Cardiac muscle cell (in vitro differentiated cells and primary cell): ENCODE data around the gene TRIM54. TPM values are rescaled to one million over a fixed set of nuclear protein-coding genes. Genes with fewer than 3 reads are reported as not detected.

Experiments used
- DNase-seq, 2 donors: peaks; one replicate each; pipeline versions ENCODE4 v3.0.0 to v3.0.0-alpha.2; 2010 to 2017; ENCODE audit warnings: low read depth in 1 of 2, low spot score in 1 of 2
- H3K27ac ChIP-seq: fragments of 200-600 bp; sonication (generic); 2 replicates; pipeline ENCODE4 v1.5.1; 2016
- H3K27me3 ChIP-seq: fragments of 200-600 bp; sonication (generic); 2 replicates; pipeline ENCODE4 v1.6.0; 2016; ENCODE audit warnings: control low read depth
- H3K36me3 ChIP-seq: fragments of 200-600 bp; sonication (generic); 2 replicates; pipeline ENCODE4 v1.5.1; 2016; ENCODE audit warnings: control low read depth
- H3K4me1 ChIP-seq: fragments of 200-600 bp; sonication (generic); 2 replicates; pipeline ENCODE4 v1.8.1; 2017; ENCODE audit warnings: low read depth, mild to moderate bottlenecking, mixed run types
- H3K4me3 ChIP-seq: fragments of 200-600 bp; sonication (generic); 2 replicates; pipeline ENCODE4 v1.5.1; 2016; ENCODE audit warnings: mild to moderate bottlenecking
- H3K9me3 ChIP-seq: fragments of 200-600 bp; sonication (generic); 2 replicates; pipeline ENCODE4 v1.5.1; 2017; ENCODE audit warnings: low read depth, mild to moderate bottlenecking, control low read depth
- CTCF ChIP-seq: IDR thresholded peaks from 2 replicates; pipeline ENCODE4 v1.5.1; 2012; ENCODE audit warnings: low read depth, mild to moderate bottlenecking, low read length
- polyA plus RNA-seq: library from polyadenylated mRNA; unstranded; fragments of >200 nt; fragmentation: Nextera tagmentation; extraction: Ambion mirVana; gene quantifications from 2 replicates; pipeline ENCODE4 v1.2.1, GENCODE V29; 2016
- total RNA-seq: library from RNA; depleted of rRNA; stranded (reverse); fragments of >200 nt; gene quantifications from 2 replicates; pipeline ENCODE4 v1.2.3, GENCODE V29; 2016

Gene TRIM54
- total and polyA plus RNA-seq, 2 experiments from 2014 or later = 46.7 to 65.9 TPM

GRCh38 chr2:27353762-27354596 lies 71.8 kb downstream of the TRIM54 start:
- Histone ChIP-seq H3K9me3 (no peaks in the 10 kb centered on the region), H3K27ac (no peak overlapping the region), H3K4me3 (no peak overlapping the region), H3K27me3 (no peaks in the 10 kb centered on the region), H3K36me3 (no peaks in the 10 kb centered on the region), H3K4me1 (no peaks in the 10 kb centered on the region)
- DNase-seq = peak in 1 of 2 donors; percentile 32
- no peak for TF ChIP-seq CTCF

DNA sequence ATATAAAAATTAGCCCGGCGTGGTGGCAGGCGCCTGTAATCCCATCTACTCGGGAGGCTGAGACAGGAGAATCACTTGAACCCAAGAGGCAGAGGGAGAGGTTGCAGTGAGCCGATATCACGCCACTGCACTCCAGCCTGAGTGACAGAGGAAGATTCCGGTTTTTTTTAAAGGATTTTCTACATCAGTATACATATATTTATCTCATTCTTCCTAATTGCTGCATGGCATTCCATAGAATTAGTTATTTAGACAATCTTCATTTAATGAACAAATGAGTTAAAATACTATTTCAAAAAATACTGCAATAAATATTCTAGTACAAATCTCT lies 72.3 kb downstream of the TRIM54 start:
- Histone ChIP-seq H3K4me1 (no peaks in the 10 kb centered on the region), H3K36me3 (no peaks in the 10 kb centered on the region), H3K27me3 (no peaks in the 10 kb centered on the region), H3K27ac (no peak overlapping the region), H3K4me3 (no peak overlapping the region), H3K9me3 (no peaks in the 10 kb centered on the region)
- no peak for DNase-seq
- TF ChIP-seq CTCF = no peak

DNA sequence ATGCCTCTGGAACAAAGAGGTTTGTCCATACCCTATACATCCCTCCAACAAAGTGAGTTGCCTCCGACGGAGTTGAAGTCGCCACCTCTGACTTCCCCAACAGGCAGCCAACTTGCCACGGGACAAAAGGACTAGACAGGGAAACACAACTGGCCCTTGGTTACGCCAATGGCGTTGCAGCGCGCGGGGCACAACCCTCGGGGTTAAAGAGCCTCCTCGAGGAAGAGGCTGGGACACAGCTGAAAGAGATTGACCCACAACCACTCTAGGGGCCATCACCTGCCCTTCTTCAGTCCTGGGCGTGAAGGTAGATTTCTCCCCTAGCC lies 73.8 kb downstream of the TRIM54 start:
- Histone ChIP-seq H3K36me3 (no peaks in the 10 kb centered on the region), H3K4me1 (no peaks in the 10 kb centered on the region), H3K27ac (peak overlapping the region; percentile 96), H3K9me3 (no peaks in the 10 kb centered on the region), H3K4me3 (peak overlapping the region; percentile 68), H3K27me3 (no peaks in the 10 kb centered on the region)
- no peak for TF ChIP-seq CTCF
- peak in 1 of 2 donors; percentile 62 for DNase-seq

GRCh38 chr2:27356382-27357181 lies 74.4 kb downstream of the TRIM54 start, which contains the start of gene GTF3C2:
Gene GTF3C2 (minus strand): TSS chr2:27356764. CDS start chr2:27343554, 13,210 bp downstream.
- no peaks in the 10 kb centered on the region for H3K9me3 ChIP-seq
- no peaks in the 10 kb centered on the region for H3K27me3 ChIP-seq
- H3K27ac ChIP-seq = peak within 1 kb of the TSS; percentile 96
- peak within 1 kb of the TSS; percentile 68 for H3K4me3 ChIP-seq
- DNase-seq = peak; percentile 98 to 99
- H3K36me3 ChIP-seq = no peaks in the 10 kb centered on the region
- no peak for TF ChIP-seq CTCF
- no peaks in the 10 kb centered on the region for H3K4me1 ChIP-seq

Other genes starting within 250 kb of the TRIM54 start
- 38.9 and 48.5 TPM in 2 replicates for gene TMEM214, start 249.5 kb upstream of the TRIM54 start, total RNA-seq
- gene TMEM214, start 249.5 kb upstream of the TRIM54 start, polyA plus RNA-seq = 46.9 and 66.3 TPM in 2 replicates
- 52.0 and 52.5 TPM in 2 replicates for gene AGBL5, start 230.8 kb upstream of the TRIM54 start, total RNA-seq
- gene AGBL5, start 230.8 kb upstream of the TRIM54 start, polyA plus RNA-seq = 67.0 and 77.7 TPM in 2 replicates
- 289 and 303 TPM in 2 replicates for gene OST4, start 210.8 kb upstream of the TRIM54 start, total RNA-seq
- gene OST4, start 210.8 kb upstream of the TRIM54 start, polyA plus RNA-seq = 768 and 779 TPM in 2 replicates
- gene EMILIN1, start 203.8 kb upstream of the TRIM54 start, total RNA-seq = 18.5 and 20.2 TPM in 2 replicates
- gene EMILIN1, start 203.8 kb upstream of the TRIM54 start, polyA plus RNA-seq = 12.2 and 15.6 TPM in 2 replicates
- 9.0 and 9.6 TPM in 2 replicates for gene KHK, start 195.7 kb upstream of the TRIM54 start, total RNA-seq
- 12.9 and 19.2 TPM in 2 replicates for gene KHK, start 195.7 kb upstream of the TRIM54 start, polyA plus RNA-seq
- gene CGREF1, start 163.3 kb upstream of the TRIM54 start, total RNA-seq = 0.48 and 1.8 TPM in 2 replicates
- 0.55 and 0.99 TPM in 2 replicates for gene CGREF1, start 163.3 kb upstream of the TRIM54 start, polyA plus RNA-seq
- gene ABHD1, start 158.6 kb upstream of the TRIM54 start, total RNA-seq = 0.27 and 0.56 TPM in 2 replicates
- gene ABHD1, start 158.6 kb upstream of the TRIM54 start, polyA plus RNA-seq = 2.0 and 3.2 TPM in 2 replicates
- gene PREB, start 147.8 kb upstream of the TRIM54 start, total RNA-seq = 109 and 112 TPM in 2 replicates
- gene PREB, start 147.8 kb upstream of the TRIM54 start, polyA plus RNA-seq = 91.0 and 130 TPM in 2 replicates
- gene PRR30, start 143.0 kb upstream of the TRIM54 start, total RNA-seq = not detected in 2 replicates
- not detected in 2 replicates for gene PRR30, start 143.0 kb upstream of the TRIM54 start, polyA plus RNA-seq
- gene TCF23, start 133.4 kb upstream of the TRIM54 start, total RNA-seq = not detected in 2 replicates
- not detected in 2 replicates for gene TCF23, start 133.4 kb upstream of the TRIM54 start, polyA plus RNA-seq
- 177 and 183 TPM in 2 replicates for gene ATRAID, start 70.4 kb upstream of the TRIM54 start, total RNA-seq
- gene ATRAID, start 70.4 kb upstream of the TRIM54 start, polyA plus RNA-seq = 290 and 372 TPM in 2 replicates
- gene SLC5A6, start 70.2 kb upstream of the TRIM54 start, total RNA-seq = 28.4 and 42.9 TPM in 2 replicates
- 34.4 and 40.8 TPM in 2 replicates for gene SLC5A6, start 70.2 kb upstream of the TRIM54 start, polyA plus RNA-seq
- 31.1 and 51.7 TPM in 2 replicates for gene CAD, start 65.1 kb upstream of the TRIM54 start, total RNA-seq
- gene CAD, start 65.1 kb upstream of the TRIM54 start, polyA plus RNA-seq = 30.1 and 31.0 TPM in 2 replicates
- gene SLC30A3, start 19.4 kb upstream of the TRIM54 start, total RNA-seq = 75.1 and 84.7 TPM in 2 replicates
- gene SLC30A3, start 19.4 kb upstream of the TRIM54 start, polyA plus RNA-seq = 111 and 139 TPM in 2 replicates
- gene DNAJC5G, start 7.0 kb upstream of the TRIM54 start, total RNA-seq = 3.6 and 14.1 TPM in 2 replicates
- 4.4 and 7.5 TPM in 2 replicates for gene DNAJC5G, start 7.0 kb upstream of the TRIM54 start, polyA plus RNA-seq
- gene UCN, start 26.0 kb downstream of the TRIM54 start, total RNA-seq = 6.6 and 14.8 TPM in 2 replicates
- 3.2 and 5.8 TPM in 2 replicates for gene UCN, start 26.0 kb downstream of the TRIM54 start, polyA plus RNA-seq
- 56.3 and 88.7 TPM in 2 replicates for gene MPV17, start 40.7 kb downstream of the TRIM54 start, total RNA-seq
- 70.8 and 90.5 TPM in 2 replicates for gene MPV17, start 40.7 kb downstream of the TRIM54 start, polyA plus RNA-seq
- gene GTF3C2, start 74.3 kb downstream of the TRIM54 start, total RNA-seq = 35.1 and 38.2 TPM in 2 replicates
- 47.7 and 56.8 TPM in 2 replicates for gene GTF3C2, start 74.3 kb downstream of the TRIM54 start, polyA plus RNA-seq
- gene EIF2B4, start 87.9 kb downstream of the TRIM54 start, total RNA-seq = 30.5 and 41.5 TPM in 2 replicates
- gene EIF2B4, start 87.9 kb downstream of the TRIM54 start, polyA plus RNA-seq = 93.9 and 94.9 TPM in 2 replicates
- 91.9 and 141 TPM in 2 replicates for gene SNX17, start 88.2 kb downstream of the TRIM54 start, total RNA-seq
- 130 and 135 TPM in 2 replicates for gene SNX17, start 88.2 kb downstream of the TRIM54 start, polyA plus RNA-seq
- 29.7 and 31.7 TPM in 2 replicates for gene ZNF513, start 98.3 kb downstream of the TRIM54 start, total RNA-seq
- 32.2 and 35.8 TPM in 2 replicates for gene ZNF513, start 98.3 kb downstream of the TRIM54 start, polyA plus RNA-seq
- gene PPM1G, start 127.2 kb downstream of the TRIM54 start, total RNA-seq = 96.2 and 101 TPM in 2 replicates
- gene PPM1G, start 127.2 kb downstream of the TRIM54 start, polyA plus RNA-seq = 84.8 and 93.0 TPM in 2 replicates
- 82.1 and 122 TPM in 2 replicates for gene NRBP1, start 146.2 kb downstream of the TRIM54 start, total RNA-seq
- gene NRBP1, start 146.2 kb downstream of the TRIM54 start, polyA plus RNA-seq = 147 and 185 TPM in 2 replicates
- gene KRTCAP3, start 160.0 kb downstream of the TRIM54 start, total RNA-seq = 1.3 and 2.8 TPM in 2 replicates
- gene KRTCAP3, start 160.0 kb downstream of the TRIM54 start, polyA plus RNA-seq = 2.0 and 4.9 TPM in 2 replicates
- 20.7 and 37.6 TPM in 2 replicates for gene IFT172, start 207.3 kb downstream of the TRIM54 start, total RNA-seq
- 35.1 and 35.4 TPM in 2 replicates for gene IFT172, start 207.3 kb downstream of the TRIM54 start, polyA plus RNA-seq
- 39.4 and 53.4 TPM in 2 replicates for gene FNDC4, start 212.8 kb downstream of the TRIM54 start, total RNA-seq
- 43.4 and 51.2 TPM in 2 replicates for gene FNDC4, start 212.8 kb downstream of the TRIM54 start, polyA plus RNA-seq
- not detected in 2 replicates for gene GCKR, start 214.4 kb downstream of the TRIM54 start, total RNA-seq
- gene GCKR, start 214.4 kb downstream of the TRIM54 start, polyA plus RNA-seq = not detected in 2 replicates